HG02870 (cell line): ENCODE data around the gene DENND2A.
"Not testable (repeated sequence)": the region's sequence is repeated elsewhere in the genome, so short reads cannot be mapped to it uniquely, and the experiment has no call there.

Experiments used
- ATAC-seq: cut with Tn5 transposase; IDR thresholded peaks from one replicate; pipeline ENCODE4 v1.9.1; 2021; ENCODE audit warnings: mild to moderate bottlenecking, moderate library complexity; ENCODE audit not compliant: unreplicated experiment

DENND2A gene

GRCh38 chr7:140557069-140557468, 83.5 kb downstream of the DENND2A start:
- no peak for ATAC-seq

GRCh38 chr7:140553236-140553635, 87.4 kb downstream of the DENND2A start:
- not testable (repeated sequence) for ATAC-seq

- no peak for ATAC-seq
Measured at GRCh38 chr7:140552240-140552679, 88.4 kb downstream of the DENND2A start.

DNA sequence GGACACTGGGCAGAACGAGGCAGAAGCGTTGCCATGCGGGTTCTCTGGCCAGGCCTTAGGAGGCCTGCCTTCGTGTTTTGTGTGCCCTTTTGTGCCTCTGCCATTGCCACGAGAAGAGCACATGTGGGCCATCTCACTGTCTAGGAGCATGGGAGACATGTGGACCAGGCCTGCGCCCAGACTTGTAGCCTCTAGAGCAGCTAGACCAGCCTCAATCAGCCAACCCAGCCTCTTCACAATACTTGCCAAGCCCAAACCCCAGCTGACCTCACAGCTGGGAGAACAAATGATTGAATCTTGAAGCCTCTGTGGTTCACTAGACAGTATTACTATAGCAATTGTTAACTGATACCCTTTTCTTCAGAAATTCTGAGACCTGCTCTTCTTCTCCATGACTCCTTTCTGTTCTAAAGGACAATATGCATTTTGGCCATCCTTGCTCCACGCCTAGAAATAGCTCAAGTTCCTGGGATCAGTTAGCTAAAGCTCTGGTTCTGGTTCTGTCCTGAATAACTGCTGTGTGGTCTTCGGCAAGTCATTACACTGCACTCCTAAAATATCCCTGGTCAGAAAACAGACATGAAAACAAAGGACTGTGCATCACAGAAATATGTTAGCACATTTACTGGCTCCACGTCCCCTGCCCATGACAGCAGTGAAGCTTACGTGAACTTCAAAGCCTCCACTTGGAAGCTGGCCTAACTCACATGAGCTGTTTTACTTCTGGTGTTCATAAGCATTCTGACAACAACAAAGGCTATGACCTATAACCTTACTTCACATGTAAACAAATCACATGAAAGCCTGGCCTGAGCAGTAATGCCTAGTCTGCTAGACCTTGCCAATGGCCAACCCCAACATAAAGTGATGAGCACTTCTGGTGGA, 89.0 kb downstream of the DENND2A start:
- ATAC-seq = no peak

DNA sequence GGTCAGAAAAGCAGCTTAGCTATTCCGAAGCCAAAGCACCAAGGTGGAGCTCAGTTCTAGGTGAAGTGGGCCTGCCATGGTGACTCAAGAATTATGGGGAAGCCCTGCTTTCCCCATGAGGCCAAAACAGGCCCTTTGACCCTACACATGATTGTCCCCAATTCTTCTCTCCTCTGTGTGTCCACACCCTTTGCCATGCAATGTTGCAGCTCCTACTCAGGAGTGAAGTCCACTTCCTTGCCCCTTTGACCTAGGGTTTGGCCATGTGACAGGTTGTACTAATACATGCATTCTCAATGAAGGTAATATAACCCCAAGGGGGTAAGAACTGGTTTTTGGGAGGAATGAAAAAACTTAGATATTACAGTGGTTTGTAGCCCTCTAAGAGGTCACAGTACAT, 93.7 kb downstream of the DENND2A start:
- no peak for ATAC-seq

- no peak for ATAC-seq
Measured at GRCh38 chr7:140544388-140544826, 96.2 kb downstream of the DENND2A start.

DNA sequence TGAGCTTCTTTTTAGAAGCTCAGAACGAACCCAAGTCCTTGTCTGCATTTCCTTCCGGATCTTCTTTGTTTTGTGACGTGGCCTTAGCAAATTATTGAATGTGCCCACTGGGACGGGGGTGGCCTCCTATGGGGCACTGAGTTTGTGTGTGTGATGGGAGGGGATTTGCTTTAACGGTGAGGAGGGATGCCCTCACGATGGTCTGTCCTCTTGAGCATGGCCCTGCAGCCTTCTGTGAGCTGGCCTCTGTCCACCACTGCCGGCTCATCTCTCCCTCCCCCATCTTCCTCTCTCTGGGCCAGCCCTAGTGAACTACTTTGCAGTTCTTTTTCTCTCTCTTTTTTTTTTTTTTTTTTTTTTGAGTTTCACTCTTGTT, 98.4 kb downstream of the DENND2A start:
- ATAC-seq = no peak

- no peak for ATAC-seq
Measured at GRCh38 chr7:140541513-140542227, 98.9 kb downstream of the DENND2A start.

- ATAC-seq = no peak
Measured at GRCh38 chr7:140541176-140541512, 99.5 kb downstream of the DENND2A start.

- no peak for ATAC-seq
Measured at GRCh38 chr7:140540136-140540777, 100.4 kb downstream of the DENND2A start.

DNA sequence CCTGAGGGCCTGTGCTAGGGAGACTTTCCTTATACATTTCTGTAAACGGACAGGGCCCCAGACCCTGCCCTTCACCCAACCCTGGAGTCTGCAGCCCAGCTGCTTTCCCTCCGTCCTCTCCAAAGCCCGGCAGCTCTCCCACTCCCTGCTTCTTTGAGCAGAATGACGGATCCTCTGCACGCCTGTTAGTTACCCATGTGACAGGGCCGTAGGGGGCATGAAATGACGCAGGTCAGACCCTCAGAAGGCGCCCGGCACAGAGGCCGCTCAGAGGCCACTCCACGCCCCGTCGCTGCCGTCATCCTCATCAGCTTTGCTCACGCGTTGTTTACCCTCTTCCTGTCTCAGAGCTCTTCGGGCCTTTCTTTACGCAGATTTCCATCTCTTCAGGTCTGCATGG, 101.2 kb downstream of the DENND2A start:
- no peak for ATAC-seq

DNA sequence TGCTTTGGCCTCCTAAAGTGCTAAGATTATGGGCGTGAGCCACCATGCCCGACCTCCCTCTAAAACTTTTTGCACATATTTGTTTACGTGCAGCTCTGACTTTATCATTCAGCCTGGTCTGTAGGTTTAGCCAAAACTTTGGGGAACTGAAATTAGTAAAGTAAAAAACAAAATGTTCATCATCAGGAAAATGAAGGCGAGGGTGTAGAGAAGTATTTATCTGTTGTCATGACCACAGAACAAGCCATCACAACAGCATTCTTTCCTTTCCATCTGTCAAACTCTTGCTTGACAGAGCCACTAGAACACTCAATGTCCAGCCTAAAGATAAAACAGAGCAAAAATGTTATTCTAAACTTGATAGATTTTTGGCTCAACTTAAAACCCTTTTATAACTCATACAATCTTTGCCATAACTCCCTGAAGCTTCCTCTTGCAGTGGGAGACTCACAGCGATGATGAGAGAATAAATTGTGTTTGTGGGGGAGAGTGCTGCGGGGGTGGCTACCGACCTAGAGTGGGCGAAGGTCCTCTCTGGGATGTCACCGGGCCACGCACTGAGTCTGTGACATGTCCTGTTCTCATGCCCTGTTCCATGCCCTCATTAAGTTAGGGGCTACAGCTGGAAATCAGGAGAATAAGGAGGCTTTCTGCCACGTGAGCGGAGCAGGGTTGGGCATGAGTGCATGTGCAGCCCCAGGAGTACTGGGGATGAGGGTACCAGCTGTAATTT, 102.7 kb downstream of the DENND2A start:
- peak; percentile 51 for ATAC-seq

DNA sequence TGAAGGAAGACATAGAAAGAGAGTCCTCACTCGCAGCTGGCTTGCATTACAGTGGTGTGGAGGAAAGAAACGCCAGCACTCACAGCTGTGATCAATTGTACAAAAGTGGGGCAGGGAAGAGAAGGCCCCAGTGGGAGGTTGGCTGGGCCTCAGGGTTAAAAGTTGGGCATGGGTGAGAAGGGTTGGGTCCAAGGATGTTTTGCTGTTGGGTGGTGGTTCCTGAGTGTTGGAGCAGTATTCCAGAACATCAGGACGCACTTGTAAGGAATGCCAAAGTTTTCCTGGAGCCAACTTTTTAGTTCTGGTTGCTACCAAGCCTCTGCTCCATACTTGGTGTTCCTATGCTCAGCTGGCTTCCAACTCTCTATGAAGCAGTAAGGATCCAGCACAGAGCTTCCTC, 105.9 kb downstream of the DENND2A start:
- no peak for ATAC-seq

DNA sequence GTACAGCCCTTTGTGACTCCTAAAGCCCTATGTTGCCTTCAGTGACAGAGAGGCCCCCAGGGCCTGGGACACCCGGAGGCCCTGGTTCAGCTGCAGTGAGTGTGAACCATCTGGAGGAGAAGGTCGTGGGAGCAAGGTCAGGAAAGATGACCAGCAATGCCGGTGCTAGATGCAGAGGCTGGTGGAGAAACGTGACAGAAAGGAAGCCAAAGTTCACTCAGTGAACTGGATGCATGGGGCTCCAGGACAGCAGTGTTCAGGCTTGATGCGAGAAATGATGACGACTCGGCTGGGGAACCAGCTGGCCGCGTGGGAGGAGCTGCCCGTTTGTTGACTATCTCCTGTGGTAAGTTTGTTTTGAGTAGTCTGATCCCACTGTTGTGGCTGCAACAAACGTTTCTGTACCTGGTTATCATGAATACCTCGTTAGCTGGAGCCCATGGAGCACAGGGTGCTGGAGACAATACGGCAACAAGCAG, 107.2 kb downstream of the DENND2A start:
- no peak for ATAC-seq

DNA sequence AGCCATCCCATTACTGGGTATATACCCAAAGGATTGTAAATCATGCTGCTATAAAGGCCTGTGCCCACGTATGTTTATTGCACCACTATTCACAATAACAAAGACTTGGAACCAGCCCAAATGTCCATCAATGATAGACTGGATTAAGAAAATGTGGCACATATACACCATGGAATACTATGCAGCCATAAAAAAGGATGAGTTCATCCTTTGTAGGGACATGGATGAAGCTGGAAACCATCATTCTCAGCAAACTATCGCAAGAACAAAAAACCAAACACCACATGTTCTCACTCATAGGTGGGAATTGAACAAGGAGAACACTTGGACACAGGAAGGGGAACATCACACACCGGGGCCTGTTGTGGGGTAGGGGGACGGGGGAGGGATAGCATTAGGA, 111.2 kb downstream of the DENND2A start:
- ATAC-seq = not testable (repeated sequence)

- no peak for ATAC-seq
Measured at GRCh38 chr7:140526787-140527664, 113.6 kb downstream of the DENND2A start.

GRCh38 chr7:140526214-140526613, 114.4 kb downstream of the DENND2A start:
- no peak for ATAC-seq

DNA sequence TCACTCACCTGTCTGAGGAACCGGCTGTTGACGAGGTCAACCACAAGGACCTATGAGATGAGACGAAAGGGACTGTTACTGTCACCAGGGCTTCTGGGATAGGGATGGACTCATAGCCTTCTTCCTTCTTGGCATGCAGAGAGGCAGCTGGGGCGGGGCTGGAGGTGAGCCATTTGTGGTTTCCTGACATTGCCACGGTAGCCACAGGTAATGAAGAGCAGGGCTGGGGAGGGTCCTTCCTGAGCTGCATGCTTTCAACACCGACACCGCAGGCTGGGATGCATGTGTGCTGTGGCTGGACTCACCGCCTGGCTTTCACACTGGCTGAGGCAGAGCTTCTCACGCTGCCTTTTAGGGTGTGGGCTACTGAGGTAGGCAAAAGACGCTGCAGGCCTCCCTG, 114.9 kb downstream of the DENND2A start:
- no peak for ATAC-seq

DNA sequence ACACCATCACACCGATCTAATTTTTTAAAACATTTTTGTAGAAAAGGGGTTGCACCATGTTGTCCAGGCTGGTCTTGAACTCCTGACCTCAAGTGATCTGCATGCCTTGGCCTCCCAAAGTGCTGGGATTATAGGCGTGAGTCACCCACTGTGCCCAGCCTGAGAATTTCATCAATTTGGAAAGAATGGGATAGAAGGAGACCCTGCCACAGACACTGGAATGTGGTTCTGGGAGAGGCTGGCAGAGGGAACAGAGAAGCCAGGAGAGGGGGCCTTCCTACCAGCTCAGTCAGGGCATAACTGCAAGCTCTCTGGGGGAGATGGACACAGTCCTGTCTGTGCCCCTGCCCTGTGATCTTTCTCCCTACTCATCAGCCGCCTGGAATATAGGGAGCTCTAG, 119.2 kb downstream of the DENND2A start:
- no peak for ATAC-seq

- no peak for ATAC-seq
Measured at GRCh38 chr7:140519007-140519399, 121.6 kb downstream of the DENND2A start.
